Right ventricle myocardium superior (tissue), 1 donor: ENCODE data around the gene INPP5A. TPM values are rescaled to one million over a fixed set of nuclear protein-coding genes. Genes with fewer than 3 reads are reported as not detected.

Experiments
- ATAC-seq: fragments of 200-7000 bp; cut with Tn5 transposase; one replicate; pipeline ENCODE4 v1.9.1; 2020; ENCODE audit warnings: mild to moderate bottlenecking; ENCODE audit not compliant: poor library complexity
- DNase-seq: peaks from one replicate; pipeline ENCODE4 v3.0.0-alpha.2; 2020
- intact Hi-C: fragments of 100-400 bp; cut with DNase I; formaldehyde crosslinking; loops from one replicate; pipeline ENCODE4 v1.11.2; 2022
- total RNA-seq: library from RNA; stranded (reverse); fragmentation: NEBNext Ultra II Directional; extraction: Animal tissue kit (Norgen Biotek cat#: 25700); gene quantifications from one replicate; pipeline ENCODE4 v1.2.1, GENCODE V29; 2021
- donor health status: DM: no; HTN: yes; CAD: no; lungs with severe emphysema.

Gene INPP5A
- total RNA-seq, 1 donor from 2014 or later = 99.1 TPM

DNA sequence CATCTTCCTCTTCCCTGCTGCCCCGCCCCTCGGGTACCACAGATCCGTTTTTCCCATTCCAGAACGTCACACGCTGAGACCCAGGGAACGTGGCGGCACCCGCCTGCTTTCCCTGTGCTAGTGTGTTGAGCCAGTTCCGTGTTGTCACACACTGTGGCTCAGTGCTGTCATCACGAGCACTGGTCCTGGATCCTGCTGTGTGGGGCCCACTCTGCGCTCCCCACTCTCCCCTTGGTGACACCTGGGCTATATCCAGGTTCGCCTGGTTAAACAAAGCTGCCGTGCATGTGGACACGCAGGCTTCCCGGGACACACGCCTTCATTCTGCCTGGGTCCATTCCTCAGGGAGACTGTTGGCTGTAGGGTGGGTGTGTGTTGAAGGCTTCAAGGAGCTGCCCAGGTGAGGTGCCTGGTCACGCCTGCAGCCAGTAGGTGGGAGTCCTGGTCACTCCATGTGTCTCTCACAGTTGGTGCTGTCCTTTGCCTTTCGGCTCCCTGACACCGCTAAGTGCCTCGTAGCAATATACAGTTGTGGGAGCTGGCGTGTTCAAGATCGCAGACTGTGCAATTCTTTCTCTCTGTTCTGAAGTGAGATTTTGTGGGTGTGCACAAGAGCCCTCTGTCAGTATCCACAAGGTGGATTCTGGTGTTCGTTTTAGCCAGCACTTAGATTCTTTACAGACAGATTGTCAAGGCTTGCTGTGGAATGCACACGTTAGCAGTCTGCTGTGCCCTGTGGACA is 88.6 kb downstream of the INPP5A start:
- intact Hi-C loops = no loop called here
- no peak for ATAC-seq
- peak; percentile 31 for DNase-seq

GRCh38 chr10:132626761-132627665 is 89.4 kb downstream of the INPP5A start:
- intact Hi-C loops = no loop called here
- ATAC-seq (peak; percentile 2), DNase-seq (peak; percentile 46)

DNA sequence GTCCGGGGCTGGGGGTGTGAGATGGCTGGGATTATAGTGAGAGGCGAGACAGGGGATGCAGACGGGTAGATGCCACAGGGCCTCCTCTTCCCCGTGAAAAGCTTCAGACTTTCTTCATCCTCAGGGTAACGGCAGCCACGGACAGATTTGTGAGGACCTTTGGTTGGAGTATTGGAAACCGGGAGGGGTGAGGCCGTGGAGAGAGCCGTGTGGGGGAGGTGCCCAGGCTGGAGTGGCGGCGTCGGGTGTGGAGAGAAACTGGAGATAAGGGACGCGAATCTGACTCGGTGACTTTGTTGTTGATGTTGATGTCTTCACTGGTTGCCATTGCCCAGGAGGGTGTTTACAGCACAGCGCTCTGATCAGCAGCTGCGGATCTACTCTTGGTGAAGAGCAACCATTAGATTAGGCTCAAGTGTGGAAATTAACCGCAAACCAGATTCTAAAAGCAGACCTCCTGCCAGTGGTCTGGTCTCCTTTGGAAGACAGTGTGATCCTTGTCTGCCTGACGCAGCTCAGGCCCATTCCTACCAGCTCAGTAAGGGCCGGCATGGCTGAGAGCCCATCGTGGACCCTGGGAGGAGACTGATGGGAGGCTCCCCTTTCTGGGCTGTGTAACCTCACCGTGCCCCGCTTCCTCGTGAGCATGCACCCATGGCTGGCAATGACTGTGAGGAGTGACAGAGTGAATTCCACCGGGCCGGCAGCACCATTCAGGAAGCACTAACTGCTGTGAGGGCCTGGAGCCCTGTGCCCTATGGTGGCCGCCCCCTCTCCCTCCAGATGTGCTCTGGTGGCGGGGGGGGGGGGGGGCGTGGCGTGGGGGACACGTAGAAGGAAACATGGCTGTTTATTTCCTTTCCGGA is 90.3 kb downstream of the INPP5A start:
- DNase-seq = peak; percentile 60
- peak; percentile 17 for ATAC-seq
- intact Hi-C loops = no loop called here

- intact Hi-C loops = no loop called here
- DNase-seq (peak; percentile 38), ATAC-seq (no peak)
Observed at GRCh38 chr10:132628966-132629900, 91.6 kb downstream of the INPP5A start.

GRCh38 chr10:132630156-132630555 is 92.6 kb downstream of the INPP5A start:
- intact Hi-C loops = loop anchor here (5.0 to 10.0 kb wide), 3 partner anchors 43 to 235 kb away; partner anchors contain the start of gene PWWP2B

GRCh38 chr10:132630666-132631337 is 93.2 kb downstream of the INPP5A start:
- DNase-seq = peak; percentile 88
- intact Hi-C loops = loop anchor here (5.0 to 10.0 kb wide), 3 partner anchors 44 to 236 kb away; partner anchors contain the start of gene PWWP2B
- ATAC-seq = peak; percentile 70

More at GRCh38 chr10:132630156-132630555, 92.6 kb downstream of the INPP5A start:
- no peak for ATAC-seq
- DNase-seq = no peak

DNA sequence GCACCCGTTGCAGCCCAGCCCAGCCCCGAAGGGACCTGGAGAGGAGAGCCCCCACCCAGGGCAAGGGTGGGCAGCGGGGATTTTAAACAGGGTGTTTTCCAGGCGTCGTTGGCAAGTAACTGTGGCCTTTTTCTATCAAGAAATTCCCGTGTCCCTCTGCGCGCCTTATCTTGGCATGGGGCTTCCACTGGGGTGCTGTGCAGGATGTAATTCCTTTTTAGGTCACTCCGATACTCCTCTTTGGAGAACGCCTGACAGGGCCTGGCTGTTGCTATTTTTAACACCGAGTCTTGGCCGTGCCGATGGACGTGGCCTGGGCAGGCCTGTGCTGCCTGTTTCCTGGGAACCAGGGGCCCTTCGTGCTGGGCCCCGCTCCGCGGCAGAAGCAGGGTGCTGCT is 93.8 kb downstream of the INPP5A start:
- DNase-seq = peak; percentile 85
- intact Hi-C loops = loop anchor here (5.0 to 10.0 kb wide), 3 partner anchors 44 to 237 kb away; partner anchors contain the start of gene PWWP2B
- peak; percentile 84 for ATAC-seq

- ATAC-seq (peak; percentile 83), DNase-seq (peak; percentile 87)
- intact Hi-C loops = loop anchor here (5.0 to 10.0 kb wide), 3 partner anchors 45 to 237 kb away; partner anchors contain the start of gene PWWP2B
Observed at GRCh38 chr10:132632091-132632561, 94.5 kb downstream of the INPP5A start.

DNA sequence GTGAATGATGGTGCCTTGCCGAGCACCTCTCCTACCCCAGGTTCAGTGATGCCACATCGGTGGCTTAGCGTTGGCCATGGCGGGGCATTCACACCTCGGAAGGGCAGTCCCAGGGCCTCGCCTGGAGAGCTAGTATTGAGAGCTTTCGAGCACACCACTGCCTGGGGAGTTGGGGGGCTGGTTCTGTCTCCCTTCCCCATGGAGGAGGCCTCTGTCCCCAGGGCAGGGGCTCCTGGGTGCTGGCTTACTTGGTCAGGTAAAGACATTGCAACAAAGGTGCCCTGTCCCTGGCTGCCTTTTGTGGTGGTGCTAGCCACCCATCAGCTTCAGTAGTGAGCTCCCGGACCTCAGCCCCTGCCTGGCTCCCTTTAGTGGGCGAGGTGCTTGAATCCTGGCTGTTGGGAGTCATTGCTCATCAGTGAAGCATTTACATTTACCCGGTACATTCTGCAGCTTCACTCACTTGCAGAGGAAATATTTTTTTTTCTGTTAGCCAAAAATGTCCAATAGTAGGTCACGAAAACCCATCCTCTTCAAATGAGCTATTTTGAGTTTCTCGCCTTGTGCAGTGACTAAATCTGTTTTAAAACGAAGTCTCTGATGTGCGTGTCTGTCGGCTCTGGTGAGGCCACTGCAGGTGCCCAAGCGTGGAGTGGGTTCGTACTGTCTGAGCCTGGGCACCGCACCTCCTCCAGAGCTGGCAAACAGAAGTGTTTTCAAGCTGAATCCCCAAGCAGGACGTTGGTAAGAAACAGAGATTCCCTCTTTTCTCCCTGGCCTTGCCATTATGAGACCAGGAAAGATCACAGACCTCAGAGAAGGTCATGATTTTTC is 95.5 kb downstream of the INPP5A start:
- ATAC-seq (no peak), DNase-seq (peak; percentile 36)
- intact Hi-C loops = loop anchor here (5.0 to 10.0 kb wide), 3 partner anchors 46 to 238 kb away; partner anchors contain the start of gene PWWP2B

DNA sequence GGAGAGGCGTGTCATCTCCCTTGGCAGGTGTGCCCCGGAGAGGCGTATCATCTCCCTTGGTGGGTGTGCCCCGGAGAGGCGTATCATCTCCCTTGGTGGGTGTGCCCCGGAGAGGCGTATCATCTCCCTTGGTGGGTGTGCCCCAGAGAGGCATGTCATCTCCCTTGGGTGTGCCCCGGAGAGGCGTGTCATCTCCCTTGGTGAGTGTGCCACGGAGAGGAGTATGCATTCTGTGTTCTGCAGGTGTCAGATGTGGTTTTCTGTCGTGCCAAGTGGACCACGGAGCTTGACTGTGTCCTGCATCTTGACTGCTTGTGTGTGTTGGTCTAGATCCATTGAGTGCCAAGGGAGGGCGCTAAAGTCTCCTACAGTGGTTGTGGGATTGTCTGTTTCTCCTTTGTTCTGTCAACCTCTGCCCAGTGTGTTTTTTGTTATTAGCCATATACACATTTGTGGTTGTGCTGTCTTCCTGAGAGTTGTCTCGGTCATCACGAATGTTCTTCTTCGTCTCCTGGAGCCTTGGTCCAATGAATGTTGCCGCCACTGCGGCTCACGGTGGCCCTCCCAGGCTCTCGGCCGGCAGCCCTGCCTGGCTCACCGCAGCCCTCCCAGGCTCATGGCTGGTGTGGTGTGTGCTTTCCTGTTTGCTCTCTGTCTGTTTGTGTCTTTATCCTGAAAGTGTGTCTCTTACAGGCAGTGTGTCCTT is 96.8 kb downstream of the INPP5A start:
- no peak for ATAC-seq
- peak; percentile 19 for DNase-seq
- intact Hi-C loops = loop anchor here (5.0 to 10.0 kb wide), 3 partner anchors 47 to 240 kb away; partner anchors contain the start of gene PWWP2B

- DNase-seq = no peak
- intact Hi-C loops = loop anchor here (5.0 to 10.0 kb wide), 3 partner anchors 48 to 240 kb away; partner anchors contain the start of gene PWWP2B
- no peak for ATAC-seq
Observed at GRCh38 chr10:132634947-132635271, 97.3 kb downstream of the INPP5A start.

DNA sequence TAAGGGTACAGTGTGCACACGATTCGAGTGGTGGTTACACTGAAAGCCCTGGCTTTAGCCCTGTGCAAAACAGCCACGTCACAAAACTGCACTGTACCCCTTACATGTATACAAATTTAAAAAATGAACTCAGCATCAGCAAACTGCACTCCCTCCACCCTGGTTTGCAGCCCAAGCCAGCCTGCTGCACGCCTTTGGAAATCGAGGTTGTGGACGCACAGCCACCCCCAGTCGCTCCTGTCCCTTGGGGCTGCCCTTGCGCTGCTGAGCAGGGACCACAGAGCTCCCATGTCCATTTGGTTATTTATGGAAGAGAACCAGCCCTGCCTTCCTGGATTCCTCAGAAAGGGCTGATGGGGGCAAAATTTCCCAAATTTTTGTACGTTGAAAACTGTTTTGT is 98.8 kb downstream of the INPP5A start:
- intact Hi-C loops = loop anchor here (10.0 kb wide), 1 partner anchor 242 kb away; the partner anchor contains the start of gene PWWP2B
- DNase-seq (no peak), ATAC-seq (no peak)

DNA sequence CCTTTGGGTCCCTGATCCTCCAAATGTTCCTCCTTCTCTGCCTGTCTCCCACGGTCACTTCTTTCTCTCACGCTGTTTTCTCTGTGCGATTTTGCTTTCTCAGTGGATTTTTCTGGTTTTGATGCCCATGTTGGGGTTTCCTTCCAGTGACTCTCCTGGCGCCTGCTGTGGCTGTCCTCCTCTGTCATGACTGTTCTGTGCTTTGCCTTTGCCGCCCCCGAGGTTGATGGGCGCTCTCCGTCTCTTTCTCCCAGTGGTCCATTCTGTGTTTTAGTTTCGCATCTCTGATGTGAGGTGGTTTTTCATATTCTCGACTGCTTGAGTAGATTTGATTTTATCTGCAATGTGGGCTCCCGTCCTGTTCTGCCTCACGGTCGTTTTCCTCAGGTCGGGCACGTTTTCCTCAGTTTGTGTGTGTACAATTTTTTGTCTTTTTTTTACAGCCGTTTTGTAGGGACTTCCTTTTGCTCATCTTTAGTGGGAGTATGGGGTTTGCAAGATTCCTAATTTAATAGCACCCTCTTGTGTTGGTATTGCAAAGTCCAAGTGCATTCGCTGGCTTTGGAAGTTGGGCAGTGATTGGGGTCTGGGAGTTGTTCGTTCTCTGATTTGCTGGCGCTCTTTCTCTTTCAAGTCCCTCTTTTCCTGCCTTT is 100.0 kb downstream of the INPP5A start:
- ATAC-seq (peak; percentile 75), DNase-seq (no peak)
- intact Hi-C loops = loop anchor here (1.0 to 10.0 kb wide), 3 partner anchors 129 to 243 kb away; partner anchors contain the start of gene PWWP2B

DNA sequence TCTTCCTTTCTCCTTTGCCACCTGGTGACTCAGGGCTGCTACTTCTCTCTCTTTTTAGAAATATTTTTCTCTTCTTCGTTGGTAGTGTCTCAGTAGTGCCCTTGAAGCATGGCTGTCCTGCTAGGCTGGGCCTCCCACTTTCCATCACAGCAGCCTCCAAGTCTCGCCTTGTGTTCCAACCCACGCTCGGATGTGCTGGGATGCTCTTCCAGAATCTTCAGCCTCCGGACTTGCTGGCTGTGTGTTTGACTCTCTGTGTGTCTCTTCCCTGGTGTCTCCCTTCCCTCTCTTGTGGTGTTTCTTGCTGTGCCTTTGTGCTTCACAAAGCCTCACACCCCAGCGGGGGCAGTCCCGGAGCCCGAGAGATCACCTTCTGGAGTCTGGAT is 100.5 kb downstream of the INPP5A start:
- ATAC-seq = peak; percentile 19
- intact Hi-C loops = loop anchor here (1.0 to 10.0 kb wide), 3 partner anchors 129 to 243 kb away; partner anchors contain the start of gene PWWP2B
- no peak for DNase-seq
